PC-3 (cell line): ENCODE data around the gene TBX10.

Source experiments
- CTCF ChIP-seq: fragments of 300-600 bp; sonication (generic); conservative IDR thresholded peaks from 2 replicates; pipeline ENCODE4 v1.5.1; 2017; ENCODE audit warnings: antibody characterized with exemption, low read depth, mild to moderate bottlenecking, low read length
- EZH2 ChIP-seq: fragments of 300-600 bp; sonication (generic); IDR thresholded peaks from one replicate; pipeline ENCODE4 v1.6.1; 2017; ENCODE audit warnings: antibody characterized with exemption, mild to moderate bottlenecking, low read length; ENCODE audit not compliant: unreplicated experiment

GRCh38 chr11:67666676-67667489 is 27.3 kb upstream of the TBX10 start:
- TF ChIP-seq CTCF = no peak
- TF ChIP-seq EZH2 = no peak
